ENCODE results near the gene CCRL2. TPM values are rescaled to one million over a fixed set of nuclear protein-coding genes. Genes with fewer than 3 reads are reported as not detected.
"Not testable (repeated sequence)": the region's sequence is repeated elsewhere in the genome, so short reads cannot be mapped to it uniquely, and the experiment has no call there.

CCRL2 gene
- total and polyA plus RNA-seq, 4 donors: 11.0 to 95.9 (median 19.8) TPM

GRCh38 chr3:46433118-46433517 is 26.1 kb downstream of the CCRL2 start:
- not testable (repeated sequence) for DNase-seq; ATAC-seq (ENCODE audit: insufficient read depth, low FRiP score); H3K27me3 ChIP-seq (ENCODE audit: control insufficient read depth in 3 of 3, insufficient read depth in 3 of 3, low read length in 2 of 3); H3K9ac ChIP-seq (ENCODE audit: insufficient read depth in 1 of 2, low read length in 2 of 2); H3K27ac ChIP-seq (ENCODE audit: low read depth in 1 of 2, low read length in 1 of 2); H3K9me3 ChIP-seq (ENCODE audit: control insufficient read depth in 4 of 4, insufficient read depth in 3 of 4, low read length in 3 of 4); H3K36me3 ChIP-seq (ENCODE audit: control insufficient read depth in 4 of 4, insufficient read depth in 4 of 4, low read length in 4 of 4); H3K4me1 ChIP-seq (ENCODE audit: control insufficient read depth in 5 of 5, insufficient read depth in 5 of 5, low read length in 5 of 5); H3K4me3 ChIP-seq
- WGBS, 2 donors: 34 to 64% methylated on average over 4 of the region's 4 CpGs

- 100% methylated on average over 1 of the region's 1 CpG for WGBS, 2 donors
Observed at GRCh38 chr3:46433841-46434240, 26.8 kb downstream of the CCRL2 start.

GRCh38 chr3:46435081-46435726 is 28.1 kb downstream of the CCRL2 start:
- H3K27ac ChIP-seq (ENCODE audit: low read depth in 1 of 2, low read length in 1 of 2): no peak overlapping the region
- no peak overlapping the region for H3K4me3 ChIP-seq
- ATAC-seq (ENCODE audit: insufficient read depth, low FRiP score) (no peak), DNase-seq (no peak)
- peaks cover 0 to 3% (median 0%) of the 10 kb centered on the region in 4 donors for H3K9me3 ChIP-seq (ENCODE audit: control insufficient read depth in 4 of 4, insufficient read depth in 3 of 4, low read length in 3 of 4)
- H3K4me1 ChIP-seq (ENCODE audit: control insufficient read depth in 5 of 5, insufficient read depth in 5 of 5, low read length in 5 of 5): no peaks in the 10 kb centered on the region
- WGBS, 2 donors: 93 to 94% methylated on average over 3 of the region's 3 CpGs
- H3K36me3 ChIP-seq (ENCODE audit: control insufficient read depth in 4 of 4, insufficient read depth in 4 of 4, low read length in 4 of 4): no peaks in the 10 kb centered on the region
- no peak for TF ChIP-seq CTCF (IDR thresholded peaks at IDR 0.05; ENCODE audit: control extremely low read depth, extremely low read depth)
- no peaks in the 10 kb centered on the region for H3K27me3 ChIP-seq (ENCODE audit: control insufficient read depth in 3 of 3, insufficient read depth in 3 of 3, low read length in 2 of 3)
- no peak overlapping the region for H3K9ac ChIP-seq (ENCODE audit: insufficient read depth in 1 of 2, low read length in 2 of 2)

More at GRCh38 chr3:46433841-46434240, 26.8 kb downstream of the CCRL2 start:
- Histone ChIP-seq H3K27ac (ENCODE audit: low read depth in 1 of 2, low read length in 1 of 2) (no peak overlapping the region), H3K4me1 (ENCODE audit: control insufficient read depth in 5 of 5, insufficient read depth in 5 of 5, low read length in 5 of 5) (no peaks in the 10 kb centered on the region), H3K36me3 (ENCODE audit: control insufficient read depth in 4 of 4, insufficient read depth in 4 of 4, low read length in 4 of 4) (no peaks in the 10 kb centered on the region), H3K9ac (ENCODE audit: insufficient read depth in 1 of 2, low read length in 2 of 2) (no peak overlapping the region), H3K9me3 (ENCODE audit: control insufficient read depth in 4 of 4, insufficient read depth in 3 of 4, low read length in 3 of 4) (peaks cover 0 to 3% (median 0%) of the 10 kb centered on the region in 4 donors), H3K4me3 (no peak overlapping the region), H3K27me3 (ENCODE audit: control insufficient read depth in 3 of 3, insufficient read depth in 3 of 3, low read length in 2 of 3) (no peaks in the 10 kb centered on the region)
- ATAC-seq (ENCODE audit: insufficient read depth, low FRiP score) (no peak), DNase-seq (no peak)
- no peak for TF ChIP-seq CTCF (IDR thresholded peaks at IDR 0.05; ENCODE audit: control extremely low read depth, extremely low read depth)

- H3K36me3 ChIP-seq (ENCODE audit: control insufficient read depth in 4 of 4, insufficient read depth in 4 of 4, low read length in 4 of 4): no peaks in the 10 kb centered on the region
- H3K9ac ChIP-seq (ENCODE audit: insufficient read depth in 1 of 2, low read length in 2 of 2): no peak overlapping the region
- no peak overlapping the region for H3K4me3 ChIP-seq
- H3K27ac ChIP-seq (ENCODE audit: low read depth in 1 of 2, low read length in 1 of 2): no peak overlapping the region
- no peaks in the 10 kb centered on the region for H3K9me3 ChIP-seq (ENCODE audit: control insufficient read depth in 4 of 4, insufficient read depth in 3 of 4, low read length in 3 of 4)
- no peak for DNase-seq
- peaks cover 0 to 24% (median 0%) of the 10 kb centered on the region in 5 donors for H3K4me1 ChIP-seq (ENCODE audit: control insufficient read depth in 5 of 5, insufficient read depth in 5 of 5, low read length in 5 of 5)
- H3K27me3 ChIP-seq (ENCODE audit: control insufficient read depth in 3 of 3, insufficient read depth in 3 of 3, low read length in 2 of 3): no peaks in the 10 kb centered on the region
- no peak for ATAC-seq (ENCODE audit: insufficient read depth, low FRiP score)
- 76 to 84% methylated on average over 3 of the region's 3 CpGs for WGBS, 2 donors
- TF ChIP-seq CTCF (IDR thresholded peaks at IDR 0.05; ENCODE audit: control extremely low read depth, extremely low read depth): no peak
Observed at GRCh38 chr3:46438831-46439230, 31.8 kb downstream of the CCRL2 start.

Data from lung (tissue), 12 donors.